HFFc6 (cell line): ENCODE results near the gene OST4. TPM values are rescaled to one million over a fixed set of nuclear protein-coding genes. Genes with fewer than 3 reads are reported as not detected.

Experiments used
- DNase-seq: peaks from one replicate; pipeline ENCODE4 v3.0.0-alpha.2; 2018
- H3K27ac Mint-ChIP-seq: 2 replicates; pipeline ENCODE4 v1.8.0; 2020; ENCODE audit warnings: mild to moderate bottlenecking, mixed read lengths
- H3K27me3 Mint-ChIP-seq: 2 replicates; pipeline ENCODE4 v1.8.0; 2021; ENCODE audit warnings: mild to moderate bottlenecking, moderate library complexity, mixed read lengths; ENCODE audit not compliant: insufficient read depth
- H3K36me3 Mint-ChIP-seq: 2 replicates; pipeline ENCODE4 v1.8.0; 2021; ENCODE audit warnings: low read depth, mixed read lengths
- H3K4me1 Mint-ChIP-seq: 2 replicates; pipeline ENCODE4 v1.8.0; 2020; ENCODE audit warnings: low read depth, mixed read lengths
- H3K4me3 Mint-ChIP-seq: 2 replicates; pipeline ENCODE4 v1.8.0; 2020; ENCODE audit warnings: mild to moderate bottlenecking, moderate library complexity, mixed read lengths
- H3K9me3 Mint-ChIP-seq: 2 replicates; pipeline ENCODE4 v1.8.0; 2020; ENCODE audit warnings: mild to moderate bottlenecking, mixed read lengths
- total RNA-seq, 6 experiments: library from RNA; stranded (reverse); fragmentation: NEBNext Ultra II Directional; extraction: Animal tissue kit (Norgen Biotek cat#: 25700); gene quantifications; 2 replicates in 1 of 6; 3 replicates in 5 of 6; pipeline ENCODE4 v1.2.3, GENCODE V29; 2021
- TF ChIP-seq, protein P1 (sequence below): fragments of 200-600 bp; sonication (generic); IDR thresholded peaks from 2 replicates; pipeline ENCODE4 v1.5.0; 2021; ENCODE audit warnings: antibody characterized with exemption, mild to moderate bottlenecking

The OST4 gene
- total RNA-seq, 6 experiments from 2014 or later = 500 to 565 (median 548) TPM

- H3K36me3 Mint-ChIP-seq = peaks cover 7% of the 10 kb centered on the region; the same call in 1 of the 2 replicates
- peaks cover 3% of the 10 kb centered on the region for H3K27me3 Mint-ChIP-seq
- peak; percentile 46 for DNase-seq
- H3K4me3 Mint-ChIP-seq = peak overlapping the region; percentile 62
- TF ChIP-seq, protein P1, sequence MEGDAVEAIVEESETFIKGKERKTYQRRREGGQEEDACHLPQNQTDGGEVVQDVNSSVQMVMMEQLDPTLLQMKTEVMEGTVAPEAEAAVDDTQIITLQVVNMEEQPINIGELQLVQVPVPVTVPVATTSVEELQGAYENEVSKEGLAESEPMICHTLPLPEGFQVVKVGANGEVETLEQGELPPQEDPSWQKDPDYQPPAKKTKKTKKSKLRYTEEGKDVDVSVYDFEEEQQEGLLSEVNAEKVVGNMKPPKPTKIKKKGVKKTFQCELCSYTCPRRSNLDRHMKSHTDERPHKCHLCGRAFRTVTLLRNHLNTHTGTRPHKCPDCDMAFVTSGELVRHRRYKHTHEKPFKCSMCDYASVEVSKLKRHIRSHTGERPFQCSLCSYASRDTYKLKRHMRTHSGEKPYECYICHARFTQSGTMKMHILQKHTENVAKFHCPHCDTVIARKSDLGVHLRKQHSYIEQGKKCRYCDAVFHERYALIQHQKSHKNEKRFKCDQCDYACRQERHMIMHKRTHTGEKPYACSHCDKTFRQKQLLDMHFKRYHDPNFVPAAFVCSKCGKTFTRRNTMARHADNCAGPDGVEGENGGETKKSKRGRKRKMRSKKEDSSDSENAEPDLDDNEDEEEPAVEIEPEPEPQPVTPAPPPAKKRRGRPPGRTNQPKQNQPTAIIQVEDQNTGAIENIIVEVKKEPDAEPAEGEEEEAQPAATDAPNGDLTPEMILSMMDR = peak; percentile 57; the same call in 1 of the 2 replicates
- no peaks in the 10 kb centered on the region for H3K9me3 Mint-ChIP-seq
- peak overlapping the region; percentile 41 for H3K27ac Mint-ChIP-seq
- H3K4me1 Mint-ChIP-seq = peaks cover 27% of the 10 kb centered on the region
Measured at GRCh38 chr2:27085673-27086089, 14.2 kb upstream of the OST4 start.

DNA sequence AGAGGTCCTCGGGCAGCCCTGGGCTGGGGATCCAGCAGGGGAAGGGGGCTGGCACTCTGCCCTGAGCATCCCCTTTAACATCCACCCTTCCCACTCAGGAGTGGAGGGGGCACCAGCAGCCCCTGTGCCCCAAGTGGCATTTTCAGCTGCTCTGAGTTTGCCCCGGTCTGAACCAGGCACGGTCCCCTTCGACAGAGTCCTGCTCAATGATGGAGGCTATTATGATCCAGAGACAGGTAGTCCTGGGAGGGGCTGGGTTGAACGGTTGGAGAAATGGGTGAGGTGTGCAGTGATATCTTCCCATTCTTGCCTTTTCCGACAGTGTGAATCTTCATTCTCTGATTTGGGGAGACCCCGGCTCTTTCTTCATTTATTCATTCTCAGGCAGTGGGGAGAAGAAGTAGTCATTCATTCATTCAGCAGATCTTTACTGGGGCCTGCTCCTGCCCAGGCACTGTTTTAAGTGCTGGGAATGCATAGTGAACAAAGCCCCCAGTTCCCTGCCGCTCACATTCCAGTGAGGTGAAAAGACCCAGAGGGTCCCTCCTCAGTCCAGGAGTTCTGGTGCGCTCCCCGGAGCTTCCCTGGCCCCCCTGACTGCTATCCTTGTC, 13.7 kb upstream of the OST4 start:
- TF ChIP-seq, protein P1 = no peak; the same call in 1 of the 2 replicates
- H3K27ac Mint-ChIP-seq = peak overlapping the region; percentile 41
- DNase-seq = no peak
- H3K9me3 Mint-ChIP-seq = no peaks in the 10 kb centered on the region
- H3K36me3 Mint-ChIP-seq = peaks cover 9% of the 10 kb centered on the region; the same call in 1 of the 2 replicates
- H3K4me3 Mint-ChIP-seq = peak overlapping the region; percentile 62
- peaks cover 32% of the 10 kb centered on the region for H3K4me1 Mint-ChIP-seq
- peaks cover 3% of the 10 kb centered on the region for H3K27me3 Mint-ChIP-seq

GRCh38 chr2:27084297-27085061, 13.0 kb upstream of the OST4 start:
- no peaks in the 10 kb centered on the region for H3K9me3 Mint-ChIP-seq
- peaks cover 39% of the 10 kb centered on the region for H3K4me1 Mint-ChIP-seq
- H3K36me3 Mint-ChIP-seq = peaks cover 12% of the 10 kb centered on the region; the same call in 1 of the 2 replicates
- TF ChIP-seq, protein P1 = no peak
- DNase-seq = no peak
- H3K27ac Mint-ChIP-seq = no peak overlapping the region
- no peak overlapping the region for H3K4me3 Mint-ChIP-seq
- H3K27me3 Mint-ChIP-seq = peaks cover 3% of the 10 kb centered on the region

DNA sequence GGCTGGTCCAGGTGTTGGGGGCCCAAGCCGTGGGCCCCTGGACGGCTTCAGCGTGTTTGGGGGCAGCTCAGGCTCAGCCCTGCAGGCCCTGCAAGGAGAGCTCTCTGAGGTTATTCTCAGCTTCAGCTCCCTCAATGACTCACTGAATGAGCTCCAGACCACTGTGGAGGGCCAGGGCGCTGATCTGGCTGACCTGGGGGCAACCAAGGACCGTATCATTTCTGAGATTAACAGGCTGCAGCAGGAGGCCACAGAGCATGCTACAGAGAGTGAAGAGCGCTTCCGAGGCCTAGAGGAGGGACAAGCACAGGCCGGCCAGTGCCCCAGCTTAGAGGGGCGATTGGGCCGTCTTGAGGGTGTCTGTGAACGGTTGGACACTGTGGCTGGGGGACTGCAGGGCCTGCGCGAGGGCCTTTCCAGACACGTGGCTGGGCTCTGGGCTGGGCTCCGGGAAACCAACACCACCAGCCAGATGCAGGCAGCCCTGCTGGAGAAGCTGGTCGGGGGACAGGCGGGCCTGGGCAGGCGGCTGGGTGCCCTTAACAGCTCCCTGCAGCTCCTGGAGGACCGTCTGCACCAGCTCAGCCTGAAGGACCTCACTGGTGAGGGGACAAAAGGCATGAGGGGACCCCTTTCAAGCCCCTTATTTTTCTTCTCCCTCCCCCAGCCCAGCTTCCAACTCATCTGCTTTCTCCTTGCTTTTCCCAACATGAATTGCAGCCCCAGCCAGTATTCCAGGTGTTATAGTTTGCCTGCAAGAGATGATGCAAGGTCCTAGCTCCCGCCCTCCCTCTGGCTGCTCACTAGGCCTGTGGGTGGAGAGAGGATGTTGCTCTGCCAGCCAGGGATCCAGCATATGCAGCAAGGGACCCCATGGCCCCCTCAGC, 12.2 kb upstream of the OST4 start:
- TF ChIP-seq, protein P1 = no peak
- Mint-ChIP-seq H3K9me3 (no peaks in the 10 kb centered on the region), H3K4me3 (no peak overlapping the region), H3K36me3 (peaks cover 12% of the 10 kb centered on the region; the same call in 1 of the 2 replicates), H3K27me3 (peaks cover 3% of the 10 kb centered on the region), H3K4me1 (peaks cover 40% of the 10 kb centered on the region), H3K27ac (no peak overlapping the region)
- DNase-seq = no peak

DNA sequence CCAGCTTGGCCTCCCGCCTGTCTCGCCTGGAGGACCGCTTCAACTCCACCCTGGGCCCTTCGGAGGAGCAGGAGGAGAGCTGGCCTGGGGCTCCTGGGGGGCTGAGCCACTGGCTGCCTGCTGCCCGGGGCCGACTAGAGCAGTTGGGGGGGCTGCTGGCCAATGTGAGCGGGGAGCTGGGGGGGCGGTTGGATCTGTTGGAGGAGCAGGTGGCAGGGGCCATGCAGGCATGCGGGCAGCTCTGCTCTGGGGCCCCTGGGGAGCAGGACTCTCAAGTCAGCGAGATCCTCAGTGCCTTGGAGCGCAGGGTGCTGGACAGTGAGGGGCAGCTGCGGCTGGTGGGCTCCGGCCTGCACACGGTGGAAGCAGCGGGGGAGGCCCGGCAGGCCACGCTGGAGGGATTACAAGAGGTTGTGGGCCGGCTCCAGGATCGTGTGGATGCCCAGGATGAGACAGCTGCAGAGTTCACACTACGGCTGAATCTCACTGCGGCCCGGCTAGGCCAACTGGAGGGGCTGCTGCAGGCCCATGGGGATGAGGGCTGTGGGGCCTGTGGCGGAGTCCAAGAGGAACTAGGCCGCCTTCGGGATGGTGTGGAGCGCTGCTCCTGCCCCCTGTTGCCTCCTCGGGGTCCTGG, 11.4 kb upstream of the OST4 start:
- DNase-seq = no peak
- H3K4me3 Mint-ChIP-seq = no peak overlapping the region
- H3K9me3 Mint-ChIP-seq = no peaks in the 10 kb centered on the region
- H3K36me3 Mint-ChIP-seq = peaks cover 12% of the 10 kb centered on the region; the same call in 1 of the 2 replicates
- H3K27me3 Mint-ChIP-seq = peaks cover 3% of the 10 kb centered on the region
- no peak overlapping the region for H3K27ac Mint-ChIP-seq
- TF ChIP-seq, protein P1 = no peak
- peaks cover 46% of the 10 kb centered on the region for H3K4me1 Mint-ChIP-seq
